K562 treated with DMSO at 1 percent for 4 hours (cell line): Measurements from ENCODE around the gene ZBED3. TPM values are rescaled to one million over a fixed set of nuclear protein-coding genes. Genes with fewer than 3 reads are reported as not detected.

Experiments used
- total RNA-seq: library from RNA; unstranded; fragments of 300-600 nt; gene quantifications from 2 replicates; pipeline ENCODE4 v1.2.3, GENCODE V29; 2022; ENCODE audit not compliant: insufficient read depth

Gene ZBED3
- not detected in 2 replicates for total RNA-seq

GRCh38 chr5:77086689-77087483 lies at the start of gene ZBED3:
ZBED3 (minus strand) TSS chr5:77087285; CDS start chr5:77077878, 9,407 bp downstream.

GRCh38 chr5:77030097-77031071 lies 56.7 kb downstream of the ZBED3 start, which contains the start of gene AGGF1:
AGGF1 (plus strand) TSS chr5:77030404; CDS start chr5:77030767, 363 bp downstream.

Other genes with a start within 250 kb of the ZBED3 start
- gene S100Z, start 237.3 kb downstream of the ZBED3 start, total RNA-seq, result not detected in 2 replicates
- gene CRHBP, start 134.2 kb downstream of the ZBED3 start, total RNA-seq, result not detected in 2 replicates
- 9.8 and 10.9 TPM in 2 replicates for gene AGGF1, start 56.9 kb downstream of the ZBED3 start, total RNA-seq
- gene PDE8B, start 123.4 kb upstream of the ZBED3 start, total RNA-seq, result 0.18 TPM in 1 of 2 replicates, not detected in the other